Measurements from ENCODE around the gene CFLAR. TPM values are rescaled to one million over a fixed set of nuclear protein-coding genes. Genes with fewer than 3 reads are reported as not detected.

CFLAR gene
- total RNA-seq, 3 donors from 2014 or later (not counting 1 experiment from before 2014, with no cell fraction given), result 415 to 542 (median 445) TPM

DNA sequence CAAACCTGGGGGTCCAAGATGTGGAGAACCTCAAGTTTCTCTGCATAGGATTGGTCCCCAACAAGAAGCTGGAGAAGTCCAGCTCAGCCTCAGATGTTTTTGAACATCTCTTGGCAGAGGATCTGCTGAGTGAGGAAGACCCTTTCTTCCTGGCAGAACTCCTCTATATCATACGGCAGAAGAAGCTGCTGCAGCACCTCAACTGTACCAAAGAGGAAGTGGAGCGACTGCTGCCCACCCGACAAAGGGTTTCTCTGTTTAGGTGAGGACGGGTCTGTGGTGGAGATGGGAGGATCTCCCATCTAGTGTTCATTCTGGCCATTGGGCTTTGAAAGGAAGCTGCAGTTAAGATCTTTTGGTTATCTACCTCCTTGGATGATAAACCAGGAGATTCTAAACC lies 69.9 kb downstream of the CFLAR start:
- Mint-ChIP-seq H3K4me1 (peaks cover 66 to 68% of the 10 kb centered on the region in 2 donors), H3K4me3 (peak overlapping the region; percentile 97), H3K36me3 (no peaks in the 10 kb centered on the region), H3K9me3 (no peaks in the 10 kb centered on the region), H3K27me3 (ENCODE audit: low read depth in 2 of 2) (no peaks in the 10 kb centered on the region), H3K27ac (peak overlapping the region; percentile 97 to 98)
- TF ChIP-seq, protein P1, sequence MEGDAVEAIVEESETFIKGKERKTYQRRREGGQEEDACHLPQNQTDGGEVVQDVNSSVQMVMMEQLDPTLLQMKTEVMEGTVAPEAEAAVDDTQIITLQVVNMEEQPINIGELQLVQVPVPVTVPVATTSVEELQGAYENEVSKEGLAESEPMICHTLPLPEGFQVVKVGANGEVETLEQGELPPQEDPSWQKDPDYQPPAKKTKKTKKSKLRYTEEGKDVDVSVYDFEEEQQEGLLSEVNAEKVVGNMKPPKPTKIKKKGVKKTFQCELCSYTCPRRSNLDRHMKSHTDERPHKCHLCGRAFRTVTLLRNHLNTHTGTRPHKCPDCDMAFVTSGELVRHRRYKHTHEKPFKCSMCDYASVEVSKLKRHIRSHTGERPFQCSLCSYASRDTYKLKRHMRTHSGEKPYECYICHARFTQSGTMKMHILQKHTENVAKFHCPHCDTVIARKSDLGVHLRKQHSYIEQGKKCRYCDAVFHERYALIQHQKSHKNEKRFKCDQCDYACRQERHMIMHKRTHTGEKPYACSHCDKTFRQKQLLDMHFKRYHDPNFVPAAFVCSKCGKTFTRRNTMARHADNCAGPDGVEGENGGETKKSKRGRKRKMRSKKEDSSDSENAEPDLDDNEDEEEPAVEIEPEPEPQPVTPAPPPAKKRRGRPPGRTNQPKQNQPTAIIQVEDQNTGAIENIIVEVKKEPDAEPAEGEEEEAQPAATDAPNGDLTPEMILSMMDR (IDR thresholded peaks at IDR 0.05), result no peak
- Histone ChIP-seq H3K36me3 (ENCODE audit: control insufficient read depth, insufficient read depth, low read length) (peaks cover 34% of the 10 kb centered on the region), H3K9me3 (ENCODE audit: control insufficient read depth, insufficient read depth, low read length) (no peaks in the 10 kb centered on the region), H3K4me1 (ENCODE audit: control insufficient read depth, insufficient read depth, low read length) (peaks cover 37% of the 10 kb centered on the region), H3K4me3 (ENCODE audit: low read length) (peak overlapping the region; percentile 8), H3K27me3 (ENCODE audit: control insufficient read depth, insufficient read depth, low read length) (no peaks in the 10 kb centered on the region), H3K27ac (ENCODE audit: low read length) (peak overlapping the region; percentile 63)
- intact Hi-C loops (cut with micrococcal nuclease), result no loop called here
- ATAC-seq (peak in 1 of 3 donors; percentile 42), DNase-seq (peak in 1 of 2 donors; percentile 28)
- 17% methylated on average over 4 of the region's 4 CpGs for WGBS (ENCODE audit: insufficient coverage)

DNA sequence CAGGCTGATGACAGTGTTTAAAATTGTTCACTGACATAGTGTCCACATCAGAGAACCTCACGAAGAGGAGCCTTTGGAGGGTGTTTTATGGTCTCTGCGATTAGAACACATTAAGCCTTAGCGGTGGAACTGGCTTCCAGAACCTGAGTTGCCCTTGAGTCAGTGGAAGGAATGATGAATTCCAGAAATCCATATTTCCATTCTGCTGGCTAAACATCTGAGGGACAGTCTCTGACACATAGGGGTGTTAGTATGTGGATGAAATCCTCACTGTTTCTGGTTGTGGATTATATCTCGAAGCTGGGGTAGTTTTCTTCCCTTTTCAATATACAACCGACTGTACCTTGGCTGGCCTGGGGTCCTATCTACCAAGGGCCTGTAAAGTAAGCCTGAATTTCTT lies 71.0 kb downstream of the CFLAR start:
- TF ChIP-seq, protein P1 (IDR thresholded peaks at IDR 0.05), result no peak
- Mint-ChIP-seq H3K27me3 (ENCODE audit: low read depth in 2 of 2) (no peaks in the 10 kb centered on the region), H3K27ac (peak overlapping the region; percentile 97 to 98), H3K4me1 (peaks cover 77 to 78% of the 10 kb centered on the region in 2 donors), H3K36me3 (no peaks in the 10 kb centered on the region), H3K9me3 (no peaks in the 10 kb centered on the region), H3K4me3 (peak overlapping the region; percentile 97)
- no peaks in the 10 kb centered on the region for H3K9me3 ChIP-seq (ENCODE audit: control insufficient read depth, insufficient read depth, low read length)
- ATAC-seq, result no peak
- H3K36me3 ChIP-seq (ENCODE audit: control insufficient read depth, insufficient read depth, low read length), result peaks cover 34% of the 10 kb centered on the region
- no peak overlapping the region for H3K4me3 ChIP-seq (ENCODE audit: low read length)
- WGBS (ENCODE audit: insufficient coverage), result 70% methylated on average over 3 of the region's 5 CpGs
- H3K4me1 ChIP-seq (ENCODE audit: control insufficient read depth, insufficient read depth, low read length), result peaks cover 46% of the 10 kb centered on the region
- intact Hi-C loops (cut with micrococcal nuclease), result no loop called here
- no peak for DNase-seq
- H3K27ac ChIP-seq (ENCODE audit: low read length), result peak overlapping the region; percentile 27
- H3K27me3 ChIP-seq (ENCODE audit: control insufficient read depth, insufficient read depth, low read length), result no peaks in the 10 kb centered on the region

DNA sequence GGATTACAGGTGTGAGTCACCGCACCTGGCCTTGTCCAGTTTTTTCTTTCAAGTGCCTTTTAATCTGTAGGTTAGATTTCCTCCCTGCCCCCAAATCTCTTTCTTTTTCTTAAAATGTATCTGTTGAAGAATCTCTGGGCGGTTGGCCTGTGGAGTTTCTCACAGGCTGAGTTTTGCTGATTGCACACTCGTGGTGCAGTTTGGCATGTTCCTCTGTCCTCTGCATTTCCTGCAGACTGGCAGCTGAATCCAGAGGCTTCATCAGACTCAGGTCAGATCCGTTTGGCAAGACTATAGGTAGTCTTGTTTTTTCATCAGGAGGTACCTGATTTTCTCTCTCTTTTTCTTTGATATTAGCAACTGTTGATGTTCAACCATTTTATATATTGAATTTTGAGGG lies 72.5 kb downstream of the CFLAR start:
- peaks cover 41% of the 10 kb centered on the region for H3K36me3 ChIP-seq (ENCODE audit: control insufficient read depth, insufficient read depth, low read length)
- TF ChIP-seq, protein P1 (IDR thresholded peaks at IDR 0.05), result no peak
- H3K4me3 ChIP-seq (ENCODE audit: low read length), result no peak overlapping the region
- H3K9me3 Mint-ChIP-seq, result no peaks in the 10 kb centered on the region
- DNase-seq (no peak), ATAC-seq (no peak)
- H3K4me1 ChIP-seq (ENCODE audit: control insufficient read depth, insufficient read depth, low read length), result peaks cover 50% of the 10 kb centered on the region
- 84% methylated on average over 4 of the region's 4 CpGs for whole genome bisulfite sequencing (ENCODE audit: insufficient coverage)
- no peaks in the 10 kb centered on the region for H3K27me3 ChIP-seq (ENCODE audit: control insufficient read depth, insufficient read depth, low read length)
- H3K9me3 ChIP-seq (ENCODE audit: control insufficient read depth, insufficient read depth, low read length), result no peaks in the 10 kb centered on the region
- H3K27me3 Mint-ChIP-seq (ENCODE audit: low read depth in 2 of 2), result no peaks in the 10 kb centered on the region
- peaks cover 77 to 82% of the 10 kb centered on the region in 2 donors for H3K4me1 Mint-ChIP-seq
- intact Hi-C loops (cut with micrococcal nuclease), result no loop called here
- H3K27ac Mint-ChIP-seq, result peak overlapping the region; percentile 97 to 98
- no peaks in the 10 kb centered on the region for H3K36me3 Mint-ChIP-seq
- no peak overlapping the region for H3K27ac ChIP-seq (ENCODE audit: low read length)
- H3K4me3 Mint-ChIP-seq, result peak overlapping the region; percentile 59

Measured in natural killer cell (primary cell).